Measurements from ENCODE around the gene YEATS2.
A peak's percentile ranks its signal among the peaks of the same experiment; 100 is the strongest.
"Not testable (repeated sequence)": the region's sequence is repeated elsewhere in the genome, so short reads cannot be mapped to it uniquely, and the experiment has no call there.

Gene YEATS2

DNA sequence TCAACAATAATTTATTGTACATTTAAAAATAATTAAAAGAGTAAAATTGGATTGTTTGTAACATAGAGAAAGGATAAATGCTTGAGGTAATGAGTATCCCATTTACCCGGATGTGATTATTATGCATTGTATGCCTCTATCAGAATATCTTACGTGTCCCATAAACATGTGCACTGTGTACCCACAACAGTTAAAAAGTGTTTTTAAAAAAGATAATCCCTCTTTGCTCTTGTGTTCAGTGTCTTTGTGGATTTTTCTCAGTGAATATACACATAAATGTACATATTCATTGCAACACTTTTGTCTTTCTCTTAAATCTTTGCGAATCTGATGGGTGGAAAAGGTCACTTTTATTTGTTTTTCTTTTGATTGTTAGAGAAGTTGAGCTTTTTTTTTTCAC is 20.4 kb downstream of the YEATS2 start:
- DNase-seq, result no peak

DNA sequence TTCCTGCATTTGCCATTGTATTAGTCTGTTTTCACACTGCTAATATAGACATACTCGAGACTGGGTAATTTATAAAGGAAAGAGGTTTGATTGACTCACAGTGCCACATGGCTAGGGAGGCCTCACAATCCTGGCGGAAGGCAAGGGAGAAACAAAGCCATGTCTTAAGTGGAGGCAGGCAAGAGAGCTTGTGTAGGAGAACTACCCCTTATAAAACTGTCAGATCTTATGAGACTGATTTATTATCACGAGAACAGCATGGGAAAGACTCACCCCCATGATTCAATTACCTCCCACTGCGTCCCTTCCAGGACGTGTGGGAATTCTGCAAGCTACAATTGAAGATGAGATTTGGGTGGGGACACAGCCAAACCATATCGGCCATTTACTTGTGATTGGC is 27.8 kb downstream of the YEATS2 start:
- no peak for DNase-seq

DNA sequence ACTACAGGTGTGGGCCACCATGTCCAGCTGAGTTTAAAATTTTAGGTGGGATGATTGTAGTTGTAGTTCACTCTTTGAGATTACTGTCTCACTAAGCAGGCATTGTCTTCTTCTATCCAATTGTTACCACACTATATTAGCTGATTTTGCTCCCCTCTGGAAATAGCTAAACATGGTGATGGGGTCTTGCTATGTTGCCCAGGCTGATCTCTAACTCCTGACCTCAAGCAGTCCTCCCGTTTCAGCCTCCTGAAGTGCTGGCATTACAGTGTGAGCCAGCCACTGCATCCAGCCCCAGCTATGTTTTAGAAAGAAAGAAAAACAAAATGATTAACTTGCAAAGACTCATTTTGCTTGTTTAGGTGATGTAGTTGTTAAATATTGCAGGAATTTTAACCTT is 30.6 kb downstream of the YEATS2 start:
- no peak for DNase-seq

DNA sequence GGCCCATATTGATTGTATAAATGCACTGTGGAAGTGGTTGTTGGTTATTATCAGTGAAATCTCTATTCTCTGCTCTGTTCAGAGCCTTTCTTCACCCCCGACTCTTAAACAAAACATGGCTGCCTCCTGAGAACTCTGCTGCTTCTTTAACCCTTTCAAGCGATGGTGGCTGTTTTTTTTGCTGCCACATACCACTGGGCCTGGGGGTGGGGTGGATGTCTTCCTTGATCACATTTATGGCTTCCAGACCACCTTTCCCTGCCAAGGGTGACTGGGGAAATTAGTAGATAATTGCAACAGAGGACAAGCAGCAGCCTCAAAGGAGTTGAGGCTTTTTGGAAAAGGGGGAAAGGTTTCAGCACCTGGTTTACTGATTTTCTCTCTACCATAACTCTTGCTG is 32.8 kb downstream of the YEATS2 start:
- DNase-seq, result no peak

DNA sequence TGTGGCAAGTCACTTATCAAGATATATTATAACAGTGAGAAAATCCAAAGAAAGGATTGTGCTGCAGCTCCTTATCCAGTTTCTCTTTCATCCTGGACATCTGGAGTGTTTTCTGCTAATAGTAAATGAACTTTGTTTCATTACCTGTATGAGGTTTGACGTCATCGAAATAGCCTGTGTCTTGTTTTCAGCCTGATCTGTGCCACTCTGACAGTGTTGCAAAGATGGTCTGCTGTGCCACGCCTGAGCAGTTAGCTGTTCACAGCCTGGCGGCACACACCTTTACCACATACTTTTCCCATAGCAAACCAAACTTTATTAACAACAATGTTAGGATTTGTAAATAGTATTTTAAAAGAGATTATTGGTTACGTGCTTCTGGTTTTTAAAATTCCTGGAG is 34.0 kb downstream of the YEATS2 start:
- DNase-seq, result no peak

DNA sequence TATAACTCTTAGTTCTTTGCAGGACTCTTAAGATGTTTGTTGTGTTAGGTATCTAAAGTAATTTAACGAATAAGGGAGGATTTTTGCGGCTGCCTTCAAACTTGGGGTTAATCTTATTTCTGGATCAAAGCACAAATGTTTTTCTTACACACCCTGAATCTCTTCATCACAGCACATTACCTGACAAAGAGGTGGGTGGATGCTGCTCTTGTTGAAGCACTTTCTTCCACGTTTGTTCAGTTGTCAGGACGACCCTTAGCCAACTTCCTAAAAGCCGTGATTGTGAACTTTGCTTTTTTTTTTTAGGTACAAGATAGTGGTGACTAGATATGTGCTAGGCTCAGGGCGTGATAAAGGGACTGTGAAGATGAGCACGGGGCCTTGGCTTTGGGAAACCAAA is 36.0 kb downstream of the YEATS2 start:
- no peak for DNase-seq

DNA sequence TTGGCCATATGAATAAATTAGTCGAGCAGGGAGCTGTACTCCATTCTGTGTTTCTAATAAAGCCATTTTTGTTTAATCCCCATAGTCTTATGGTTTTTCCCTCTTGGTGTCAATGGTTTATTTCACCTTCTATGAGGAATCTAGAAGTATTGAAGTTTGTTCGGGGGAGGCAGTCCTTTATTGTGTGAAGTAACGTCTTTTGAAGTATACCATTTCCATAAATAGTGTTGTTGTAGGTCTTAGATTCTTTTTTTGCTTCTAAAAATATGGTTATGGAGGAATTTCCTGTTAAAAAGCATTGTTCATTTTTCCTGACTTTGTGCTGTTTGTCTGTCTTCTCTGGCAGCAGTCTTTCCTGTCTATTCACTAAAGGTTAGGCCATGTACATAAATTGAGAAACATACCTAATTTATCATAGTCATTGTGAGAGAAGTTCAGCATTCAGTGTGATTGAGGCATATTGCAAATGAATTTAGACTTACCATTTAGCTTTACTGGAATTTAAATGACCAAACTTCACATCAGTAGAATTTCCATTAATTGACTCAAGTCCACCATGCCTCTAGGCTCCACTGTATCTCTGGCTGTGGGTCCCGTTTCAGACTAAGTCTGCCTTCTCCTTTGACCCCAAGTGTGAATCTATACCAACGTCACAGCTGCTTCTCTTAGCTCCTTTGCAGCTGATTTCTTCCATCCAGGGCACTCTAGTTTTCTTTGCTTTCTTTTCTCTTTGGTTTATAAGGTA is 37.3 kb downstream of the YEATS2 start:
- no peak for DNase-seq

DNA sequence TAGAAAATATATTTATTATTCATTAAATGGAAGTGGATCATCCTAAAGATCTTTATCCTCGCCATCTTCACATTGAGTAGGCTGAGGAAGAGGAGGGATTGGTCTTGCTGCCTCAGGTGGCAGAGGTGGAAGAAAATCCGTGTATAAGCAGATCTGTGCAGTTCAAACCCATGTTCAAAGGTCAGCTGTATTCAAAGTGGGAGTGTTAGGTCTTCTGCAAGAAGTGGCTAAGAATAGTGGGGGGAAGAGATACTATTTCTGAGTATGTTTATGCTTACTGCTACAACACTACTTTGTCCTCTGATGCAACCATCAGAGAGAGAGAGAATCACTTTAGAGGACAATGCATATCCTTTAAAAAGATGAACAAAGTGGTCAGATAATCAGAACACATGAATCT is 39.5 kb downstream of the YEATS2 start:
- DNase-seq, result no peak

DNA sequence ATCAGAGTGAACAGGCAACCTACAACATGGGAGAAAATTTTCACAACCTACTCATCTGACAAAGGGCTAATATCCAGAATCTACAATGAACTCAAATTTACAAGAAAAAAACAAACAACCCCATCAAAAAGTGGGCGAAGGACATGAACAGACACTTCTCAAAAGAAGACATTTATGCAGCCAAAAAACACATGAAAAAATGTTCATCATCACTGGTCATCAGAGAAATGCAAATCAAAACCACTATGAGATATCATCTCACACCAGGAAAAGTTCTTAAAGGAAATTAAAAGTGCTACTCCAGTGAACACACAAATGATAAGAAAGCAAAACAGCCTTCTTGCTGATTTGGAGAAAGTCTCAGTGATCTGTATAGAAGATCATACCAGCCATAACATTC is 42.6 kb downstream of the YEATS2 start:
- DNase-seq, result not testable (repeated sequence)

DNA sequence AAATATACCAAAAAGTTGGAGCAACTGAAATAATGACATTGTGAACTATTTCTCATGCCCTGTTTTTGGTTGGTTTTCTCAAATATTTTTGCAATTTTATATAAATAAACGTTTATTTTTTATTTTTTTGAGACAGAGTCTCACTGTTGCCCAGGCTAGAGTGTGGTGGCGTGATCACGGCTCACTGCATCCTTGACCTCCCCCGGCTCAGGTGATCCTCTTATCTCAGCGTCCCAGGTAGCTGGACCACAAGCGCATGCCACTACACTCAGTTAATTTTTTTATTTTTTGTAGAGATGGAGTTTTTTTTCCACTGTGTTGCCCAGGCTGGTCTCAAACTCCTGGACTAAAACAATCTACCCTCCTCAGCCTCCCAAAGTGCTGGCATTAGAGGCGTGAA is 45.6 kb downstream of the YEATS2 start:
- DNase-seq, result no peak

DNA sequence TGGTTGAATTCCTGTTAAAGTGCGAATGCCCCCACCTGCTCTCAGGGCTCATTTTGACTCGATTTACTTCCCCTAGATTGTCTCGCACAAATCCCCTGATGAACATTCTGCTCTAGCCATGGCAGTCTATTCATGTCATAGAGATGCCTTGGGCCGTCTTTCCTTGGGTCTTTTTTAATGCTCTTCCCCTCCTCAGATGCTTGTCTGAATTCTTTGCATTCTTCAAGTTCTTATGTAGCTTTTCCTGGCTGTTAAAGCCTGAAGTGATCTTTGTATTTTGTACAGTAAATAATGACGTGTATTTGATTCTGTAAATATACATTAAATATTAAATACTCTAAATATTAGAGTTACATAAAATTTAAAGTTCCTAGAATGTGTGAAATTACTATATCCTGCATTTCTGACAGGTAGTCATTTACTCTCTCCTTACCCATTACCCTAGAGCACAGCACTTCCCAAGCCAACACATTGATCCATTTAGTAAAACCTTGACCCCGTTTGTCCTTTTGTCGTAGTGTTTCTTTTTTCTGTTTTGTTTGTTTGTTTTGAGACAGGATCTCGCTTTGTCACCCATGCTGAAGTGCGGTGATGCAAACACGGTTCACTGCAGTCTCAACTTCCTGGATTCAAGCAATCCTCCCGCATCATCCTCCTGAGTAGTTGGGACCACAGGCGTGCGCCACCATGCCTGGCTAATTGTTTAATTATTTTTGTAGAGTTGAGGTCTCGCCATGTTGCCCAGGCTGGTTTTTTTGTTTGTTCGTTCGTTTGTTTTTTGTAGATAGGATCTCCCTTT is 47.9 kb downstream of the YEATS2 start:
- no peak for DNase-seq

DNA sequence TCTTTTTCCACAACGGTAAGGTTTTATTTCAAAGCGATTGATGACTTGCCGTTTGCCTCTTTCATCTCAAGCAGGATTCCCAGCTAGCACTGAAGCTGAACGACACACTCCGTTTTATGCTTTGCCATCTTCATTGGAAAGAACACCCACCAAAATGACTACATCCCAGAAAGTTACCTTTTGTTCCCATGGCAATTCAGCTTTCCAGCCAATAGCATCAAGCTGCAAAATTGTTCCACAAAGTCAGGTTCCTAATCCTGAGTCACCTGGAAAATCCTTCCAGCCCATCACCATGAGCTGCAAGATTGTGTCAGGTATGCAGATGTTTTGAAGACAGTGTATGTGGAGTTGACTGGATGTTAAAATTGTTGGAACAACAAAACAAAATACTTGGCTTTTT is 56.5 kb downstream of the YEATS2 start:
- DNase-seq, result no peak

DNA sequence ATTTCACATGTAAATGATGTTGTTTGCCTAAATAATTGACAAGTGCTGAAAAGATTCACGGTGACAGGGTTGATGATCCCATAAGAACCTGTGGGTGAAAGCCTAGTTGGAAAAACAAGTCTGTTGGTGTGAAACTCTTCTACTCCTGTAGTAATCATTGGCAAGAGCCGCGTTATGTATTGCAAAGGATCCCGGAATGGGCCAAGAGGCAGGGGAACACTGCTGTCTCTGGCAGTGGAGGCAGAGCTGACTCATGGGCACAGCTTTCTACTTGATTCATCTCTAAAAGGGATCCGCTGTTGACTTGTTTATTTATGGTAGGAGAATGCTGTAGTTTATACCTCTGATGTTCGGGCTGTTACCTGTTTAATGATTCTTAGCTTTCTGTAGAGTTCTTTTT is 64.7 kb downstream of the YEATS2 start:
- no peak for DNase-seq

DNA sequence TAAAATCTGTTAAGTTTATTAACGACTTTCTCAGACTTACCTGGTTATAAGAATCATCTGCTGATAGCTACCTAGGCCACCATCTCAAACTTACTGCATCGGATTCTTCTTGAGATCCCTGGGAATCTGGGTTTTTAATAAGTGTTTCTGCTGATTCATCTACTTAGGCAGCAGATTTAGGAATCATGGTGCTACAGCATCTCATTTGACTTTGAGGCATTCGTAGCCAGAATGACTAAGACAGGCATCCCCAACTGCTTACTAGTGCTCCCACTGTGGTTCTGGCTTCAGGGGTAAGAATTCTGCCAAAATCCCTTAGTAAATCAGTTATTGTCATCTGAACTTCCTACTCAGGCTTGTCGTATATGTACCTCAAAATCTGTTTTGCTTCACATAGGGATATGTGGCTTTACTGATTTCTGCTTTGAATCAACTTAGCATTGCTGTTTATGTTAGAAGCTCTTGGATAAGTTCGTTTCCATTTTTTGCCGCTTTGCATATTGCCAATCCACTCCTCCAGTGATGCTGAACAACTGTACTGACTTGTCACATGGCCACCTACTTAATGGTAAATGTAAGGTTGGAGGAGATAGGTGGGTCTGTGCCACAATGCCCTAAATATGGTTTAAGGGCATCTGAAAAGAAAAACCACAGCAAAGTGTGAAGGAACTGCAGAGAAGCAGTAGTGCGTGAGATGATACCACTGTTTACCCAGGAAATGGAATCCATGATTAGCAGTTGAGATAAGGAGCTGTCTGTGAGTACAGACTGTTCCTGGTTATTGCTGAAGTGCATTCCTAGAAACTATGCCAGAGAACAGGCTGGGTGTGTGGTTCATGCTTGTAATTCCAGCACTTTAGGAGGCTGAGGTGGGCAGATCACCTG is 67.5 kb downstream of the YEATS2 start:
- no peak for DNase-seq

DNA sequence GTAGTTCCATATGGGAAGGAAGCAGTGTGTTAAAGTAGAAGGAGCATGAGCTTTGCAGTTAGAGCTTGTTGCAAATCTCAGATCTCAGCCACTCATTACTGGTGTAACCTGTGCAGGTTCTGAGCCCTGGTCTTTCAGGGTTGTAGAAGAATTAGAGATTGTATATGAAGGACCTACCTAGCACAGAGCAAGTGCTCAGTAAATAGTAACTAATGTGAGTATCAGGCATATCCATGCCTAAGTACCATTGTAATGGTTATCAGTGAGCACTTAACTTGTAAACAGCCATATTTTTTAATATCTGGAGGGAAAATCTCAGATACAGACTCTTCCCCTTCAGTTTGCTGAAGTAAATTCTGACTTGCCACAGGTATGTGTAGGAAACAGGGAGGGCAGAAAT is 68.5 kb downstream of the YEATS2 start:
- DNase-seq, result no peak

DNA sequence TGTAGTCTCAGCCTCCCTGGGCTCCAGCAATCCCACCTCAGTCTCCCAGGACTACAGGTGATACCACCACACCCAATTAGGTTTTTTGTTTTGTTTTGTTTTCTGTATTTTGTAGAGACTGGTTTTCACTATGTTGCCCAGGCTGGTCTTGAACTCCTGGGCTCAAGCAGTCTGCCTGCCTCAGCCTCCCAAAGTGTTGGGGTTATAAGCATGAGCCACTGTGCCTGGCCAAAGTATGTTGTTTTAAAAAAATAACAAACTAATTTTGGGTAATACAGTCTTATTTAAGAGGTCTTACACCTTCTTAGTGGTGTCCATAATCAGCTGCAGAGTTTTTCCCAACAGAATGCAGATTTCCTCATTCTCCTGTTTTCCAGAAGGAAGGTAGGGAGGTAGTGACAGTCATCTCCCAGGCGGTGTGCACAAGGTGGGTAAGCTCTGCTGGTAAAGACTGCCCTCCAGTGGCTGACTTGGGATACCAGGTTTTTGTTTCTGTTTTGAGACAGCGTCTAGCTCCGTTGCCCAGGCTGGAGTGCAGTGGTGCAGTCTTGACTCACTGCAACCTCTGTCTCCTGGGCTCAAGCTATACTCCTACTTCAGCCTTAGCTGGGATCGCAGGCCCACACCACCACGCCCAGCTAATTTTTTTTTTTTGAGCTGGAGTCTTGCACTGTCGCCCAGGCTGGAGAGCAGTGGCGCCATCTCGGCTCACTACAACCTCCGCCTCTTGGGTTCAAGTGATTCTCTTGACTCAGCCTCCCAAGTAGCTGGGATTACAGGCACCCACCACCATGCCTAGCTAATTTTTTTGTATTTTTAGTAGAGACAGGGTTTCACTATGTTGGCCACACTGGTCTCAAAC is 69.4 kb downstream of the YEATS2 start:
- peak; percentile 64 for DNase-seq

DNA sequence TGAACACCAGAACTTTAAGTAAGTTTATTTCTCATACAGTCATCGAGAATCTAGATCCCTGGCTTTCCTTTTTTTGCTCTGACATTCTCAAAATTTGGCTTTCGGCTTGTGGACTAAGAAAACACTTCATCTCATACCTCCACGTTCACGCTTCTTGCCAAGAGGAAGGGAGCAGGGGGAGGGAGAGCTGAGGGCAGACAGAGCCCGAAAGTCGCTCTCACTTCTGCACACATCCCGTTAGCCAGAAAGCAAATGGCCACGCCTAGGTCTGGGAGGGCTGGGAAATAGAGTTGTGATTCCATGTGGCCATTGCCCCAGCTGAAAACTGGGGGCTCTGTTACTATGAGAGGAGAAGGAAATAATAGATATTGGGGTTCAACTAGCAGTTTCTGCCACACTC is 70.5 kb downstream of the YEATS2 start:
- DNase-seq, result no peak

DNA sequence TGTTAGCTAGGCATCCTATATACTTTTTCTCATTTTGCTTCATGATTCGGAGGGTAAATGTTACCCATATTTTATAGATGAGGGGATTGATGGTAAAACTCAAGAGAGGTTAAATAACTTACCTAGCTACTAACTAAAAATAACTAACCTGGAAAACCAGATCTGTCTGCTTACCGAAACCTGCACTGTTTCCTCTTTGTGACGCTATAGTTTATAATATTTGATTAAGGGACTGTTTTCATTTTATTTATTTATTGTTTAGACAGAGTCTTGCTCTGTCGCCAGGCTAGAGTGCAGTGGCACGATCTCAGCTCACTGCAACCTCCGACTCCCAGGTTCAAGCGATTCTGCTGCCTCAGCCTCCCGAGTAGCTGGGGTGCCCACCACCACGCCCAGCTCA is 71.9 kb downstream of the YEATS2 start:
- no peak for DNase-seq

DNA sequence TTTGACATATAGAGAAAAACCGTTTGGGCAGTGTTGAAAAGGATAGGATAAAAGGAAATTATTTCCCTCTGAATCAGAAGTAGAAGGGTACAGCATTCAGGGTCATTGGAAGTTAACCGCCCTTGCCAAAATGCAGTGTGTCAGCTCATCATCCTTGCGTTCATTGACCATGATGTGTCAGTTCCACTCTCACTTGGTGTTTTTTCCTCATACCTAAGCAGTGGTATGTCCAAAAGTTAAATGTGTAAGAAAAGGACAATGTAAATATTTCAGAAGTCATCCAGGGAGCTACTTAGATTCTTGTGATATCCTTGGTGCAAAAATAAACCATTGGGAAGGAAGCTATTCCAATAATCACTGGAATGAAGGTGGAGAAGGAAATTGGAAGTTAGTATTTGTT is 77.0 kb downstream of the YEATS2 start:
- no peak for DNase-seq

DNA sequence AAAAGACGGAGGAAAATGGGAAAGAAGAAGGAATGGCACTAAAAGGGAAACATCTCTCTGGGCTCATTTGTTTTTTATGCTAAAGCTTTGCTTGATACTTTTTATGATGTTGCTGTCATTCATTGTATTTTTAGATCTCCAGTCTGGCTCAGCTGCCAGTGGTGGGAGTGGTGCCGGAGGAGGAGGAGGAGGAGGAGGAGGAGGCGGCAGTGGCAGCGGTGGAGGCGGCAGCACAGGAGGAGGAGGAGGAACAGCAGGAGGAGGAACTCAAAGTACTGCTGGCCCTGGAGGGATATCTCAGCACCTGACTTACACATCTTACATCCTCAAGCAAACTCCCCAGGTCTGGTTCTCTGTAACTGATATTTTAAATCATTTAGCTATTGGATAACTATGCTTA is 78.2 kb downstream of the YEATS2 start:
- DNase-seq, result no peak

DNA sequence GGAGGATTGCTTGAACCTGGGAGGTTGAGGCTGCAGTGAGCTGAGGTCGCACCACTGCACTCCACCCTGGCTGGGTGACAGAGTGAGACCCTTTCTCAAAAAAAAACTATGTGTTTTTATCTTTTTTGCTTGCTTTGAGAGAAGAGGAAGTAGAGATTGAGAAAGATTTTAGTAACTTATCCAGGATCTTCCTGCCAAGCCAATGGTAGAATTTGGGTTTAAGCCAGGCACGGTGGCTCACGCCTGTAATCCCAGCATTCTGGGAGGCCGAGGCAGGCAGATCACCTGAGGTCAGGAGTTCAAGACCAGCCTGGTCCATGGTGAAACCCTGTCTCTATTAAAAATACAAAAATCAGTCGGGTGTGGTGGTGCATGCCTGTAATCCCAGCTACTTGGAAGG is 78.9 kb downstream of the YEATS2 start:
- DNase-seq, result not testable (repeated sequence)

DNA sequence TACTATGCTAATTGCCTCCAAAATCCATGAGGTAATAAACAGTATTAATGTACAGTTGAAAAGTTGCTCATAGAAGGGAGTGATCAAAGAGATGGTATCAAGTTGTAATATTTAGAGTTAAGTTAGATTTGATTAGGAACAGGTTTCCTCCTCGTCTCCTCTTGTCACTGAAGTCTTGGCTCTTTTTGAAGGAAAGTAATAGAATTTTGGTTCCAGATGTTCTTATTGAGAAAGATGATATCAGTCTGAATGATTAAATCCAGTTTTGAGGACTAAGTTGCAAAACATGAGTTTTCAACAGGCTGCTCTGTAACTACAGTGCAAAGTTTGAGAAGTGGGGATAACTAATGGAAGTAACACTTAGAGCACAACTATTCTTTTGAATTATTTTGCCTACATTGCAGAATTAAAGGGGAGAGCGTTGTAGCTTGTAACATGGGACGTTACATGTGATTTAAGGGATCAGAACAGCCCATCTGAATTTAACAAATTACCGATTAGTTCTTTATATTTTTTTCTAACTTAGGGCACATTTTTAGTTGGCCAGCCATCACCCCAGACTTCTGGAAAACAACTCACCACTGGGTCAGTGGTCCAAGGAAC is 79.5 kb downstream of the YEATS2 start:
- no peak for DNase-seq

Data from NCI-H1436 (cell line).